ENCODE measurements around the gene SORCS2.

Gene SORCS2

DNA sequence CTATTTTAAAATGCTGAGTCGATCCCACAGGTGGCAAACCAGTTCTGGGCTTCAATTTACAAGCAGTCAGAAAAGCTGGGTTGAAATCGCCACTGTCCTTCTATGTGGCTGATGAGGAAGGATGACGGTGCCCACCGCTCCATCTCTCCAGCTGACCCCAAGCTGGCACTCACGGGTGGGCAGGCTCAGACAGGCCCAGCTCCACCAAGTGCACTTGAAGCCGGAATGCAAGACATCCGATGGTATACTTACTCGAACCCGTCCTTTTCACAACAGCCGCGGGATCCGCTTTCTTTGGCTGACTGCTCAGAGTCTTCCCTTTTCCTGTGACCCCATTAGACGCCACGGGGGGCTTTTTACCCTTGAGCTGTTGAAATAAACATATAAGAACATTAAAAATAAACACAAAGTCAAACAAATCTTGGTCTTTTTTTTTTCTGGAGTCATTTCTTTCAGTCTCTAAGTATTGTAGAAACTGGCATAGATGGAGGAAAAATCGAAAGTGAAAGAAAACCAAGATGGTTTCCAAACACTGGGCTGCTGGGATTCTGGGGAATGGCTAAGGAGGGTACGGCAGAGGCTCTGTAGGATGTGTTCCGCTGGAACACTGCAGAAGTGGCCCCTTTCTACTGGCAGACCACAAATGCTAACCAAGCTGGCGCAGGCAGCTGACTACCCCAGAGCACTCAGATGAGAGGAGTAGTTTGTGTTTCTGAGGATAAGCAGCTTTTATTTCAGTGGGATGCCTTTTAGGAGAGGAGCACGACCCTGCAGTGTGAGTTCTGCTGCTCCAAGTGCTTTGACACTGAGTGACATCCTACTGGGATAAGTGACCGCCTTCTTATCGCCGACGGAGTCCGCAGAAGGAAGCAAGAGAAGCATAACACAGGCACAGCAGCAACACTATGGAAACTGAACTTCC, 586.4 kb downstream of the SORCS2 start:
- DNase-seq = no peak

DNA sequence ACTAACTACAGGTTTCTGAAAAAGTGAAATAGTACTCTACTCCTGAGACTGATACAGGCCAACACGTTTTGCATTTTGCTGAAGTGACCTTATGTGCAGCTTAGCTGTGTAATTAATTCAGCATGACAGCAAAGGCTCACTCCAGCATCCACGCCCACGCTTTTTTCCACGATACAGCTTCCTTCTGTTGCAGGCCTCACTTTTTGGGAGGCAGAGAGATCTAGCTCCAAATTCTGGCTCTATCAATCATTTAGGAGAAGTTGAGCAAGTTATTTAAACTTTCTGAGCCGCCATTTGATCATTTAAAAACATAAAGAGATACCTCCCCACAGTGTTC, 587.1 kb downstream of the SORCS2 start:
- DNase-seq = no peak

DNA sequence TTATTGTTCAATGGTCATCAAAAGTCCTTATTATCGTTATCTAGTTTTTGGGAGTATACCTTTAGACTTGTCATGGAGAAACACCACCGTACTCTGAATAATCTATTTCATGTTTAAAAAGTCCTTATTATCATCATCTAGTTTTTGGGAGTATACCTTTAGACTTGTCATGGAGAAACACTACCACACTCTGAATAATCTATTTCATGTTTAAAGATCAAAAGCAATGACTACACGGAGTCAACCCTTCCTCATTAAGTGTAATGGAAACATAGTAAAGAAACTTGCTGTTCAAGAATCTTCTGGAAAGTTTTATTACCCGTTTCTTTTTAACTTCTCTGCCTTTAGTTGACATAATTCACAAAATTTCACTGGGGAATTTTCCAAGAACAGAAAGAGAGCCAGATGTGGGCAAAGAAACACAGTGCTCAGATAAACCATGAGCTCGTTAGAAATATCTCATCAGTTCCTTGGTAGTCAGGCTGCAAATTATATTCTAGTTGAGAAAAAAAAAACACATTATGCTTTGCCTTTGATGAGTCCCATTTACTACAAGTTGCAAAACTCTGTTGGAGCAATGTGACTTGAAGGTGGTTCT, 588.5 kb downstream of the SORCS2 start:
- DNase-seq = no peak

DNA sequence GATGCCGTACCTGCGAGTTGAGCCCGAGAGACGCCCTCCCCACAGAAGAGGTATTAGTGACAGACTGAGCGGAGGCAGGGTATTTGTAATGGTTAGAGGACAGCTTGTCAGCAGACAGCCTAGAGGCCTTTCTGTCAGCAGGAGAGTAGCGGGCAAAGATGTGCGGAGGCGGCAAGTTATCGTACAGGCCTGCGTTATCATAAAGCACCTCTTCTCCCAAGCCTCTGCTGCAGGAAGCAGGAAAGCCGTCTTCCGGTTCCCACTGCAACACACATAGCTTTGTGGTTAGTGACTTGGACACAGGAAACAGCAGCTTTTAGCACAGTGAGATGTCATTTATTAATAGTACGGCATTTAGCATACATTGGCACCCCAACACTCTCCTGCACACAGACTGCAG, 589.0 kb downstream of the SORCS2 start:
- no peak for DNase-seq

DNA sequence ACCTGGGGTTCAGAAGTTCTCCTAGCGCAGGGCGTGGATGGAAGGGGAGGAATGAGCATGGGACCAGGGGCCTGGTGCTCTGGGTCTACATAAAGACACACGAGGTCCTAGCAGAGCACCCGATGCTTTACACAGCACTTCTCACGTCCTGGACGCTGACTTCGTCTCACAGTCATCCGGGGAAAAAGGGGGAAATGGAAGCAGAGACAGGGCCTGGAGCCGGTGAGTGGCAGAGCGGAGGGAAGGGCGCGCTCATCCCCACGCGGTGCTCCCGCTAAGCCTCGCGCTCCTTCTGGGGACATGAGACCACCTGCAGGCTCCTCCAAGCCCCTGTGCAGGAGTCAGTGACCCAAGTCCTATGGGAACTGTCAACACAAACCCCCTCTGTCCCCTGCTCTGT, 589.7 kb downstream of the SORCS2 start:
- no peak for DNase-seq

DNA sequence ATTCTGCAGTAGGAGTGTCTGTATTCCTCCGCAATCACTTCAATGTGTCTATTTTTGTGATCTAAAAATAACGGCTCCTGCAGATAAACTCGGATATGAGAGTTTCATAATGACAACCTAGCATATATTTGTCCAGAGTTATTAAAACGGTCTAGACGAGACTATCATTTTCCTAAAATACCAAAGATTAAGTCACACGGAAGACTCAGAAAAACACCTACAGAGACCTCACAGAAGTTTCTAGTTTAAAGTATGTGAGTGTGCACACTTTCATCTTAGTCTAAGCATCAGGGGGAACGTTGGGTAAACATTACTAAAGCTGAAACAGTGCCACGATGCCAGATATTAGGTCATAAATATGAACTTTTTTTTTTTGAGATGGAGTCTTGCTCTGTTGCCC, 590.4 kb downstream of the SORCS2 start:
- DNase-seq = no peak

DNA sequence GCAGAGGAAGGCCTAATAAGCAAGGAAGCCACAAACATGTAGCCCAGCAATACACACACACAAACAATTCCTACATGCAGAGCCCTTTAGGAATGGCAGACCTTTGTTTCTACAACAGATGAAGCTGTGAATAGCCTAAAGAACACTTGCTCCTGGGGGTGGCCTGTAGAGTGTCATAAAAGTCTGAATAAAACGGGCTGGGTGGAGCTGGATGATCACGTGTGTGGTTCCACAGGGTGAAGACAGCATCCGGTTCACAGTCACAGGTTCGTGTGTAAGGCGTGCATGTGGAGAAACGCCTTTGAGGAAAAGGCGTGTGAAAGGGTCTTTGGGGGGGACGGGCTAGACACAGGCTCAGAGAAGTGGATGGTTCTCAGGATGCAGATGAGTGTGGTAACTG, 591.2 kb downstream of the SORCS2 start:
- no peak for DNase-seq

DNA sequence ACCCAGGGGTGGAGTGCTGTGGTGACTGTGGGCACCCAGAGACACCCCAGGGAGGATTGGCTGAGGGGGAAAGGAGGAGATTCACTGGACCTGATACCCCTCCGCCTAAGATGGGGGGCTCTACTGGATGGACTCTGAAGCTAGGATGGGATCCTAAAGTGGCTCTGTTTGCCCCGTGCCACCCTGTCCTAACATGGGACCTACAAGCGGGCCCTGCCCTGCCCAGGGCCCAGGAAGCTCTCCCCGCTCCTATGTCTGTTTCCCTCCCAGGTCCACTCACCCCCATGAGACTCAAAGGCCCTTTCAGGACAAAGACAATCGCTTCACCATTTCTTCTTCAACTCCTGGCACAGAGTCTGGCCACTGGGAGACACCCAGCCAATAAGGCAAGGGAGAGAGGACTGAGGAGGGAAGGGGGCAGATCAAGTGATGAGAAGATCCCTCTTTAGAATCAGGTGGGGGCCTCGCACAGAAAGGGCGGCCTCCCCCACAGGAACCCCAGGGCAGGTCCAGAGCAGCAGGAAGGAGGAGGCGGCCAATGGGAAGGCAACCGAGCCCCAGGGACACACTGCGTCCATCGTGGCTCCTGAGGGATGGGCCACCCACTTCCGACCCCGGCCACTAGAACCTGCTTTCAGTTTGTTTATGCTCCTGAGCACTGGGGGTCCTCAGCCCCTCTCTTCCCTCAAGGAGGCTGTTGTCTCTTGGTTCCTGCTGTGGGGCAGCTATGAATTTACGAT, 592.0 kb downstream of the SORCS2 start:
- DNase-seq = no peak

DNA sequence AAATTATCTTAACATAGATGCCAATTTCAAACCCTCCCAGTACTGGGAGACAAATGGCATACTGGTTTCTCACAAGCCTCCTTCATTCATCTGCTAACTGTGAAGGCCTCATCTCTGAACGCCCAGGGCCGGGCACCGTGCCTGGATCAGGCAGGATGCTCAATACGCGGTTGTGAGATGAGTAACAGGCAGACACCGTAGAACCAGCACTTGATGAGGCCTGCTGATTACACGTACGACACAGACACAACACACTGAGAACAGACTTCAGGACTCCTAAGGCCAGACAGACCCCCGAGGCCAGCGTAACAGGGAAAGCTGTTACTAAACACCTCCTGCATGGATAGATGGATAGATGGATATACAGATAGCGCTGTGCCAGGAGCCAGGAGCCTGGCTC, 592.7 kb downstream of the SORCS2 start:
- no peak for DNase-seq

DNA sequence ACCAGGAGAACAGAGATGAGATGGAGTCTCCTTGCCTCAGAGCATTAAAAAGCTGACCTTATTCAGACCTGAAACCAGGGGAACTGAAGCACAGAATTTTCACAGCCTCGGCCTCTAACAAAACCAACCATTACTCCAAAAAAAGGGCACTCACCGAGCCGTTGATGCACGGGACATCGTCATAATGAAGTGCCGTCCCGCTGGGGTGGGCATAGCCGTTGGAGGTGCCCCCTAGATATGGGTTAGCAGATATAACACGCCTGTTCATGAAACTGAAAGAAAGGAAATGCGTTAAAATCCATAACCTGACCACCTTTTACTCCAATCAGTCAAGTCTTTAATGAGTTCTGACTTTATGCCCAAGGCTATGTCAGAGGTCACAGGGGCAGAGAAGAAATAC, 593.7 kb downstream of the SORCS2 start:
- no peak for DNase-seq

DNA sequence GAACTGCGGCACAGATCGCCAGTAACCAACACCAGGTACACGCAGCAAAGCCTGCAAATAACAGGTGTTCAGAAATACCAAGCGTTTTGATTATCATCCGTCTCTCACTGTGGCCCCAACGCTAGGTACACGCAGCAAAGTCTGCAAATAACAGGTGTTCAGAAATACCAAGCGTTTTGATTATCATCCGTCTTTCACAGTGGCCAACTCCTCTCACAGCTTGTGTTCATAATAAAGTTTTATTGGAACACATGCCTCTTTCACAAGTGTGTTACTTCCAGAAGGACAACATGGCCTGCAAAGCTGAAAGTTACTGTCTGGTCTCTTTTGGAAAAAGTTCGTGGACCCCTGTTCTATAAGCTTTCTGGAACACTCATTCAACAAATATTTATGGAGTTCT, 594.2 kb downstream of the SORCS2 start:
- no peak for DNase-seq

DNA sequence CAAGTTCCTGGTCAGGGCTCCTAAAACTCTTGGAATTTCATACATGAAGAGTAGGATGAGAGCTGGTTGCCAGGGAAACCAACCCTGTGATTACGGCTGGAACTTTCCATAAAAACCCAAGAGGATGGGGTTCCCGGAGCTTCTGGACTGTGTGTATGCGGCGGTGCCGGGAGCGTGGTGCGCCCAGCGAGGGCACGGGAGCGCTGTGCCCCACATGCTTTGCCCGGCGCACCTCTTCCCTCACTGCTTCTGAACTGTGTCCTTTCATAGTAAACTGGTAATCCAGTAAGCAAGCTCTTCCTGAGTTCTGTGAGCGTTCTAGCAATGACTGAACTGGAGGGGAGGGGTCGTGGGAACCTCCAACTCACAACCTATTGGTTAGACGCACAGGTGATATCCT, 594.7 kb downstream of the SORCS2 start:
- DNase-seq = no peak

DNA sequence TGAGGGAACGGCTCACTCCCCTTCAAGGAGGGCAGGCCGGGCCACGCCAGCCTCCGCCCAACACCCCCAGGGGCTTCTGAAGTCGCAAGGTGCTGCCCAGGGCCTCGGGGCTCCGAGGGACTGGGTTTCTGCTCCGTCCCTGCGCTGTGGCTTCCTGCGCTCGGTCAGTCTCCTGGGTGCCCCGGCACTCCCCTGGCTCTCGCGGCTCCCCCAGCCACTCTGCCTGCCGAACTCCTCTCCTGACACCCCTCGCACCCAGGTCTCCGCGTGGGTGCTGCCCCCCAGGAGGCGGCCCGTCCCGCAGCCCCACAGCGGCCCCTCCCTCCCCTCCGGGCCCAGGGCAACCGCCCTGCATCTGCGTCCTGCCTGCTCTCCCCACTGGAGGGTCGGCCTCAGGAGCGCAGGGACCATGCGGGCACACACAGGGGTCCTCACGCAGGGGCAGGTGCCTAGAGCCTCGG, 595.4 kb downstream of the SORCS2 start:
- DNase-seq = no peak

DNA sequence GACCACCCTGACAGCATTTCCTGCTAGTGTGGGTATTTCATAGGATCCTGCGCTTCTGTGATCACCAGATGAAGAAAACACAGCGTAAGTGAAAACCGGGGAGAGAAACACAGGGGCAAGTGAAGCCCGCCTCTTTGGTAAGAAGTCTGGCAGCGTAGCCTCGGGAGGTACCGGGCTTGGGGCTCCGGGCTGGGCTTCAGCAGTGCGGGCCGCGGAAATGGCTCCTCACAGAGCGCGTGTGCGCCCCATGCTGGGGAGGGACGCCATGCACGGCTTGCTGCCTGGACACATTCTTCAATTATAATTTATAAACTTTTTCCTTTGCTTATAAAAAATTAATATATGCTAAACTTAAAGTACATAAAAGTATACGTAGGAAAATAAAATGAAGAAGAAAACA, 595.9 kb downstream of the SORCS2 start:
- no peak for DNase-seq

DNA sequence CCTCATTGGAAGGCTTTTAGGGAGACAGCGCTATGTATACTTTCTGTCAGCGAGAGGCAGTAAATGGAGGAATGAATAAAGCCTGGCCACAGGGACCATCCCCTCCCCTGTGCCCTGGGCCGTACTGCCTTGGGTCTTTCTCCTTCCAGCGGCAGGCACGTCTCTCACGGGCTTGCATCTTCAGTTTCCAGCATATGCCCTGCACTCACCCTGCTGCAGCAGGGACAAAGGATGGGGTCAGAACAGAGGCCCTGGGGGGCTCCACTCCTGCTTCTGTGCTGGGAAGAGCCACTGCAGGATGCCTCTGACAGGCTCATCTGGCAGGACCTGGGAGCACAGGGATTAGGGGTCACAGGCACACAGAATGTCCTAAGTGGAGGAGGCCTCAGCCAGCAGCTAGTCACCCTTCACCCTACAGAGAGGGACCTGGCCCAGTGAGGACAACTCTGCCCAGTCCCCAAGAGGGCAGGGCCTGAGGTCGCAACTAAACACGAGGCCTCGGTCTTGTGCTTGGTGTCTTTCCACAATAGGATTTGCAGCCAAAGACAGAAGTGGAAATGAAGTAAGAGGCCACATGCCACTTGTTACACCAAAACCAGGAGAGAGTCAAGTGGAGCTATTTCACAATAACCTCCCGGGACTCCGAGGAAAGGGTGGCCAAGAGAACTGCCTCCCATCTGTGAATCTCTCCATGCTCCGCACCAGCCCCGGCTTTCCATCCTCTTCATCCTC, 596.5 kb downstream of the SORCS2 start:
- no peak for DNase-seq

DNA sequence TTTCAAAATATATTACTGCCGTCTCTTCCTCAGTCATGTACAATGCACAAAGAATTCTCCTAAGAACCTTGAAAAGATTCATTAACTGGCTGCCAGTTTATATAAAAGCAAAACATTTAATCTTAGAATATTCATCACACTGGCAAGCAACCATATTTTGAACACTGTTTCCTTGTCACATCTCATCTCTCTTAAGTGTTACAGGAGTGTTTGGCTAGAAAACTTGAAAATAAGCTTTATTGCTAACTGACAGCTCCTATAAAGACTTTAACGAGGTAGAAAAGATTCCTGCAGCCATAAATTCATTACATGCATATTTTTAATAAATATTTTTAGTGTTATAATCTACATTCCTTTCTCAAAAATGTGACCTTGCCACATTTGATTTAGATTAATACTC, 597.7 kb downstream of the SORCS2 start:
- DNase-seq = no peak

DNA sequence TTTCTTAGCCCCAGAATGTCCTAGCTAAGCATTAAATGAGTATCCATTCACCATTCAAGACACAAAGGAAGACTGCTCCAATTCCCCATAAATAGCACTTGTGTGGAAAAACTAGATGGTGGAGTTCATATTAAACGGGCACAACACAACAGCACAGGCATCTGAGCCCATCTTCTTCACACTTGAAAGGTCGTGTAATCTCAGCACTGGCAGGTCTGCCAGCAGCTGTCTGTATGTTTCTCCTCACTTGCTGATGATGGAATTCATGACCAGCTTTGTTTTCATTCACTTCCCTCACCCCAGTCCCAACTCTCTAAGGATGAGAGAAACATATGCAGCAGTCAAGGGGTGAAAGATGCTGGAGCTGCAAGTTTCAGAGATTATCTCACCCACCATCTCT, 598.7 kb downstream of the SORCS2 start:
- no peak for DNase-seq
